CD14-positive monocyte (primary cell): ENCODE results near the gene XAB2. TPM values are rescaled to one million over a fixed set of nuclear protein-coding genes. Genes with fewer than 3 reads are reported as not detected.

Experiments
- DNase-seq, 3 donors: peaks; one replicate each; pipeline ENCODE4 v3.0.0-alpha.2; 2011 to 2022
- H2AFZ ChIP-seq: 2 replicates; pipeline ENCODE4 v1.6.0; 2012; ENCODE audit warnings: mild to moderate bottlenecking, low read depth, low read length, inconsistent platforms; ENCODE audit not compliant: insufficient read depth, poor library complexity, severe bottlenecking
- H3K27ac ChIP-seq, 2 donors: 1 replicate in 1 of 2; 2 replicates in 1 of 2; pipeline ENCODE4 v1.5.1; 2012 to 2013; ENCODE audit warnings: low read length in 2 of 2, control low read depth in 1 of 2, inconsistent platforms in 1 of 2, low read depth in 1 of 2, mild to moderate bottlenecking in 1 of 2
- H3K27me3 ChIP-seq, 2 donors: one replicate each; pipeline versions ENCODE4 v1.6.0 to v1.6.1; 2011 to 2013; ENCODE audit warnings: low read length in 2 of 2; ENCODE audit not compliant: control insufficient read depth in 2 of 2, insufficient read depth in 2 of 2
- H3K36me3 ChIP-seq, 2 donors: replicated peaks in 1 of 2; 1 replicate in 1 of 2; 2 replicates in 1 of 2; pipeline versions ENCODE4 v1.5.1 to v1.6.1; 2012 to 2013; ENCODE audit warnings: low read length in 2 of 2, control low read depth in 1 of 2, inconsistent platforms in 1 of 2, mild to moderate bottlenecking in 1 of 2; ENCODE audit not compliant: insufficient read depth in 2 of 2, control insufficient read depth in 1 of 2
- H3K4me1 ChIP-seq, 2 donors: 1 replicate in 1 of 2; 2 replicates in 1 of 2; pipeline versions ENCODE4 v1.5.1 to v1.6.1; 2012 to 2013; ENCODE audit warnings: low read length in 2 of 2, control low read depth in 1 of 2, inconsistent platforms in 1 of 2, mild to moderate bottlenecking in 1 of 2, moderate library complexity in 1 of 2; ENCODE audit not compliant: insufficient read depth in 2 of 2, control insufficient read depth in 1 of 2
- H3K4me2 ChIP-seq: replicated peaks from 2 replicates; pipeline ENCODE3; 2012; ENCODE audit warnings: low read length, moderate library complexity, mild to moderate bottlenecking; ENCODE audit not compliant: poor library complexity, severe bottlenecking; ENCODE audit errors: extremely low read depth
- H3K4me3 ChIP-seq, 3 experiments: fragments of 200-600 bp in 1 of 3; sonication (generic) in 1 of 3; replicated peaks in 1 of 3; 1 replicate in 2 of 3; 2 replicates in 1 of 3; pipeline ENCODE4 v1.5.1; 2011 to 2013; ENCODE audit warnings: low read length in 3 of 3, mild to moderate bottlenecking in 3 of 3, control low read depth in 2 of 3, low read depth in 2 of 3, inconsistent platforms in 1 of 3, moderate library complexity in 1 of 3
- H3K79me2 ChIP-seq: 2 replicates; pipeline ENCODE4 v1.6.0; 2012; ENCODE audit warnings: mild to moderate bottlenecking, control low read depth, inconsistent platforms, low read length, moderate library complexity; ENCODE audit not compliant: insufficient read depth
- H3K9ac ChIP-seq: 2 replicates; pipeline ENCODE4 v1.6.0; 2017; ENCODE audit warnings: low read length, mild to moderate bottlenecking; ENCODE audit not compliant: insufficient read depth, poor library complexity, severe bottlenecking
- H3K9me3 ChIP-seq, 2 donors: replicated peaks in 1 of 2; 1 replicate in 1 of 2; 2 replicates in 1 of 2; pipeline versions ENCODE4 v1.5.1 to v1.6.1; 2012 to 2013; ENCODE audit warnings: low read length in 2 of 2, control low read depth in 1 of 2; ENCODE audit not compliant: control insufficient read depth in 1 of 2, insufficient read depth in 1 of 2
- H4K20me1 ChIP-seq: 2 replicates; pipeline ENCODE4 v1.6.0; 2012; ENCODE audit warnings: mild to moderate bottlenecking, low read length, control low read depth, moderate library complexity; ENCODE audit not compliant: insufficient read depth
- H3K27ac Mint-ChIP-seq, 7 donors: one replicate each; pipeline ENCODE4 v1.8.0; 2020; ENCODE audit warnings: mild to moderate bottlenecking in 7 of 7, mixed read lengths in 7 of 7, moderate library complexity in 6 of 7, inconsistent platforms in 2 of 7
- H3K27me3 Mint-ChIP-seq, 3 donors: one replicate each; pipeline ENCODE4 v1.8.0; 2021 to 2022; ENCODE audit warnings: low read depth in 3 of 3, mild to moderate bottlenecking in 3 of 3, mixed read lengths in 3 of 3, moderate library complexity in 3 of 3, inconsistent platforms in 1 of 3
- H3K36me3 Mint-ChIP-seq, 2 donors: one replicate each; pipeline ENCODE4 v1.8.0; 2020; ENCODE audit warnings: mixed read lengths in 2 of 2, inconsistent platforms in 1 of 2, mild to moderate bottlenecking in 1 of 2
- H3K4me1 Mint-ChIP-seq: one replicate; pipeline ENCODE4 v1.8.0; 2020; ENCODE audit warnings: mild to moderate bottlenecking, mixed read lengths
- H3K4me3 Mint-ChIP-seq, 2 donors: one replicate each; pipeline ENCODE4 v1.8.0; 2020; ENCODE audit warnings: mild to moderate bottlenecking in 2 of 2, mixed read lengths in 2 of 2, moderate library complexity in 1 of 2
- H3K9me3 Mint-ChIP-seq, 7 donors: one replicate each; pipeline ENCODE4 v1.8.0; 2020 to 2022; ENCODE audit warnings: mixed read lengths in 7 of 7, mild to moderate bottlenecking in 6 of 7, moderate library complexity in 6 of 7, inconsistent platforms in 2 of 7
- CTCF ChIP-seq: fragments of 200-600 bp; IDR thresholded peaks from one replicate; pipeline ENCODE4 v1.8.0; 2022; ENCODE audit warnings: antibody characterized with exemption, mild to moderate bottlenecking
- WGBS: methylation state at CpG from one replicate; pipeline ENCODE4 v1.1.5; 2013; ENCODE audit warnings: missing lambda C conversion rate; ENCODE audit not compliant: insufficient coverage; 5-methylcytosine and 5-hydroxymethylcytosine counted together
- intact Hi-C, 2 donors: fragments of 100-400 bp; cut with micrococcal nuclease; formaldehyde crosslinking; loops; one replicate each; pipeline versions ENCODE4 v1.15.0 to v1.15.1; 2023
- polyA plus RNA-seq, 3 donors: library from polyadenylated mRNA; depleted of rRNA in 1 of 3; unstranded in 2 of 3; stranded (reverse) in 1 of 3; fragments of 300-500 nt in 2 of 3; fragments of >200 nt in 1 of 3; fragmentation: Illumina TruSeq in 2 of 3; gene quantifications; 1 replicate in 2 of 3; 2 replicates in 1 of 3; pipeline ENCODE4 v1.2.3, GENCODE V29; 2012 to 2021

The XAB2 gene
- polyA plus RNA-seq, 3 donors = 4.6 to 55.7 (median 8.8) TPM

DNA sequence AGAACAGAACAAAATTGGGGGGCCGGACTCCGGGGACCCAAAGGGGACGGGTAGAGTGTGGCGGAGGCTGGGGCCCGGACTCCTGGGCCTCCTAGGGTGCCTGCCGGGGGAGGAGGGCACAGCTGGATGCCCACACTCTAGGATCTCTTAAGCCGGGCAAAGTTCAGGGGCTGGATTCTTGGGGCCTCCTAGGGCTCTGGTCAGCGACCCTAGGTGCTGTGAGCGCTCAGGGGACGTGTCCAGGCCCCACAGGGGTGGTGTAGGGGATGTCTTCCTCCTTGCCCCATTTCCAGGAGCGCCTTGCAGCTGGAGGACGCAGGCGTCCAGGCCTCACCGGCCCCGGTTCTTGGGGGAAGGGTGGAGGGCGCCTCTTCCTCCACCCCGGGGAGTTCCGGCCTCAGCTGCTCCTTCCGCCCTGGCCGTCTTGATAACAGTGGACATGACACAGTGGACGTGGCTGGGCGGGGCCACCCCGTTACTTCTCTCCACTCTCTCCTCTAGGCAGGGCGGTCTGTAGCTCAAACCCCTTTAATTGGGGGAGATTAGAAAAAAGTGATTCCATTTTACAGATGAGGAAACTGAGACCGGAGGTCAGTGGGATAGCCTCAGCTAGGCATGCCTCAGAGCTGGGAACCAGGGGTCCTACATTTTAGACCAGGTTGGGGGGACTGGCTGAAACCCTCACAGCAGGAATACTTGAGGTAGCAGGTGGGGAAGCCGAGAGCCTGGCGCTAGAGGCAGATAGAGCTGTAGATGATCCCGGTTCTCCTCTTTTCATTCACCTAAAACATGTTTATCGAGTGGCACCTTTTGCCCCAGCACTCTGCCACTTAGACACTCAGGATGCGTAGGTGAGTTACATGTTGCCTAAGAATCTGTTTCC lies 8.3 kb upstream of the XAB2 start:
- peaks cover 46% of the 10 kb centered on the region for H3K4me1 Mint-ChIP-seq

More for the DNA sequence above, 8.3 kb upstream of the XAB2 start:
- peak overlapping the region; percentile 94 to 98 (median 95) for H3K27ac Mint-ChIP-seq
- peaks cover 0 to 2% (median 0%) of the 10 kb centered on the region in 7 donors for H3K9me3 Mint-ChIP-seq
- DNase-seq = peak; percentile 82 to 91 (median 88)
- 8% methylated on average over 13 of the region's 30 CpGs for WGBS
- Histone ChIP-seq H3K4me2 (peak overlapping the region; percentile 88), H3K9ac (peak overlapping the region; percentile 99), H3K4me1 (peaks cover 34 to 49% of the 10 kb centered on the region in 2 donors), H3K27me3 (no peaks in the 10 kb centered on the region), H3K4me3 (peak overlapping the region; percentile 56 to 99 (median 90)), H4K20me1 (peaks cover 50% of the 10 kb centered on the region), H3K9me3 (no peaks in the 10 kb centered on the region), H2AFZ (no peak overlapping the region), H3K79me2 (peaks cover 65% of the 10 kb centered on the region), H3K27ac (peak overlapping the region; percentile 96 to 100), H3K36me3 (peaks cover 40 to 45% of the 10 kb centered on the region in 2 donors)
- peaks cover 35 to 49% of the 10 kb centered on the region in 2 donors for H3K36me3 Mint-ChIP-seq
- intact Hi-C loops = loop anchor here (5.0 to 10.0 kb wide), 3 partner anchors 40 to 267 kb away; partner anchors contain the start of genes MAP2K7 (in 1 of the 2), MCEMP1 (in 1 of the 2) and TRAPPC5 (in 1 of the 2)
- TF ChIP-seq CTCF = no peak
- H3K27me3 Mint-ChIP-seq = peaks cover 0 to 3% (median 2%) of the 10 kb centered on the region in 3 donors
- peak overlapping the region; percentile 89 to 92 for H3K4me3 Mint-ChIP-seq
